Mucosa of rectum (tissue), 2 donors: ENCODE data around the gene MRRF.
"Not testable (repeated sequence)": the region's sequence is repeated elsewhere in the genome, so short reads cannot be mapped to it uniquely, and the experiment has no call there.

Source experiments
- H3K27ac ChIP-seq, 2 donors: one replicate each; pipeline ENCODE4 v1.7.0; 2013; ENCODE audit warnings: inconsistent platforms in 2 of 2, low read depth in 2 of 2, low read length in 2 of 2
- H3K27me3 ChIP-seq, 2 donors: one replicate each; pipeline ENCODE4 v1.7.0; 2013; ENCODE audit warnings: low read length in 2 of 2; ENCODE audit not compliant: control insufficient read depth in 2 of 2, insufficient read depth in 2 of 2
- H3K36me3 ChIP-seq, 2 donors: one replicate each; pipeline ENCODE4 v1.7.0; 2013; ENCODE audit warnings: low read length in 2 of 2; ENCODE audit not compliant: control insufficient read depth in 2 of 2, insufficient read depth in 2 of 2
- H3K4me1 ChIP-seq, 2 donors: one replicate each; pipeline ENCODE4 v1.7.0; 2013; ENCODE audit warnings: low read length in 2 of 2, mild to moderate bottlenecking in 1 of 2; ENCODE audit not compliant: control insufficient read depth in 2 of 2, insufficient read depth in 2 of 2
- H3K4me3 ChIP-seq, 2 donors: one replicate each; pipeline ENCODE4 v1.7.0; 2013; ENCODE audit warnings: low read length in 2 of 2
- H3K9ac ChIP-seq, 2 donors: one replicate each; pipeline ENCODE4 v1.7.0; 2013; ENCODE audit warnings: low read length in 2 of 2, low read depth in 1 of 2, mild to moderate bottlenecking in 1 of 2
- H3K9me3 ChIP-seq, 2 donors: one replicate each; pipeline ENCODE4 v1.7.0; 2013; ENCODE audit warnings: low read length in 2 of 2; ENCODE audit not compliant: control insufficient read depth in 2 of 2
- donor health status: healthy.
- donor health status: Normal muscosa, but diverticular disease.

Gene MRRF

GRCh38 chr9:122329597-122329996, 64.9 kb downstream of the MRRF start:
- Histone ChIP-seq H3K27me3 (no peaks in the 10 kb centered on the region), H3K36me3 (peaks cover 0 to 4% of the 10 kb centered on the region in 2 donors), H3K4me3 (no peak overlapping the region), H3K27ac (no peak overlapping the region), H3K4me1 (no peaks in the 10 kb centered on the region), H3K9me3 (no peaks in the 10 kb centered on the region), H3K9ac (no peak overlapping the region)

- H3K9ac ChIP-seq, H3K27ac ChIP-seq, H3K9me3 ChIP-seq, H3K36me3 ChIP-seq, H3K4me3 ChIP-seq, H3K27me3 ChIP-seq, H3K4me1 ChIP-seq: not testable (repeated sequence)
Measured at GRCh38 chr9:122330466-122330865, 65.8 kb downstream of the MRRF start.

- Histone ChIP-seq H3K9ac (no peak overlapping the region), H3K27ac (no peak overlapping the region), H3K4me1 (no peaks in the 10 kb centered on the region), H3K27me3 (no peaks in the 10 kb centered on the region), H3K36me3 (peaks cover 0 to 4% of the 10 kb centered on the region in 2 donors), H3K4me3 (no peak overlapping the region), H3K9me3 (no peaks in the 10 kb centered on the region)
Measured at GRCh38 chr9:122331523-122331927, 66.8 kb downstream of the MRRF start.

GRCh38 chr9:122332083-122332482, 67.4 kb downstream of the MRRF start:
- H3K4me1 ChIP-seq: no peaks in the 10 kb centered on the region
- no peaks in the 10 kb centered on the region for H3K9me3 ChIP-seq
- no peak overlapping the region for H3K27ac ChIP-seq
- H3K9ac ChIP-seq: no peak overlapping the region
- no peak overlapping the region for H3K4me3 ChIP-seq
- H3K36me3 ChIP-seq: peaks cover 0 to 4% of the 10 kb centered on the region in 2 donors
- no peaks in the 10 kb centered on the region for H3K27me3 ChIP-seq

GRCh38 chr9:122332644-122333043, 68.0 kb downstream of the MRRF start:
- Histone ChIP-seq H3K9me3 (no peaks in the 10 kb centered on the region), H3K4me3 (no peak overlapping the region), H3K27ac (no peak overlapping the region), H3K36me3 (peaks cover 0 to 4% of the 10 kb centered on the region in 2 donors), H3K9ac (no peak overlapping the region), H3K4me1 (no peaks in the 10 kb centered on the region), H3K27me3 (no peaks in the 10 kb centered on the region)

- no peak overlapping the region for H3K9ac ChIP-seq
- peaks cover 0 to 4% of the 10 kb centered on the region in 2 donors for H3K36me3 ChIP-seq
Measured at GRCh38 chr9:122333169-122333808, 68.6 kb downstream of the MRRF start.

GRCh38 chr9:122334916-122335315, 70.2 kb downstream of the MRRF start:
- Histone ChIP-seq H3K9ac (no peak overlapping the region), H3K4me3 (no peak overlapping the region), H3K4me1 (no peaks in the 10 kb centered on the region), H3K27me3 (peaks cover 2 to 9% of the 10 kb centered on the region in 2 donors), H3K27ac (no peak overlapping the region), H3K9me3 (no peaks in the 10 kb centered on the region), H3K36me3 (no peaks in the 10 kb centered on the region)

More at GRCh38 chr9:122333169-122333808, 68.6 kb downstream of the MRRF start:
- H3K27me3 ChIP-seq: peaks cover 0 to 2% of the 10 kb centered on the region in 2 donors
- H3K4me3 ChIP-seq: no peak overlapping the region
- H3K27ac ChIP-seq: no peak overlapping the region
- no peaks in the 10 kb centered on the region for H3K4me1 ChIP-seq
- no peaks in the 10 kb centered on the region for H3K9me3 ChIP-seq

GRCh38 chr9:122336189-122336588, 71.5 kb downstream of the MRRF start:
- Histone ChIP-seq H3K9me3 (no peaks in the 10 kb centered on the region), H3K4me3 (no peak overlapping the region), H3K27ac (no peak overlapping the region), H3K4me1 (no peaks in the 10 kb centered on the region), H3K9ac (no peak overlapping the region), H3K36me3 (no peaks in the 10 kb centered on the region), H3K27me3 (peaks cover 2 to 9% of the 10 kb centered on the region in 2 donors)

GRCh38 chr9:122336866-122337555, 72.3 kb downstream of the MRRF start:
- H3K27ac ChIP-seq: no peak overlapping the region
- no peak overlapping the region for H3K4me3 ChIP-seq
- peaks cover 2 to 9% of the 10 kb centered on the region in 2 donors for H3K27me3 ChIP-seq
- no peak overlapping the region for H3K9ac ChIP-seq
- no peaks in the 10 kb centered on the region for H3K9me3 ChIP-seq
- no peaks in the 10 kb centered on the region for H3K36me3 ChIP-seq
- no peaks in the 10 kb centered on the region for H3K4me1 ChIP-seq

- Histone ChIP-seq H3K9ac (no peak overlapping the region), H3K27me3 (peaks cover 2 to 9% of the 10 kb centered on the region in 2 donors), H3K27ac (no peak overlapping the region), H3K9me3 (no peaks in the 10 kb centered on the region), H3K4me1 (no peaks in the 10 kb centered on the region), H3K36me3 (no peaks in the 10 kb centered on the region), H3K4me3 (no peak overlapping the region)
Measured at GRCh38 chr9:122337556-122337929, 72.9 kb downstream of the MRRF start.
